A549 (cell line): ENCODE results near the gene ENTHD1. TPM values are rescaled to one million over a fixed set of nuclear protein-coding genes. Genes with fewer than 3 reads are reported as not detected.

ENCODE experiments used
- ATAC-seq, 2 experiments: fragments of 200-7000 bp in 1 of 2; fragments of >200 bp in 1 of 2; cut with Nextera tagmentation in 1 of 2; cut with Tn5 transposase in 1 of 2; 3 replicates each; pipeline versions ENCODE4 v1.8.0 to v1.9.1; 2018 to 2020; ENCODE audit warnings: mild to moderate bottlenecking in 1 of 2, moderate library complexity in 1 of 2
- CTCF ChIA-PET: fragments of 300-600 bp; sonication (Branson Sonifier 250); formaldehyde crosslinking; extraction: SDS; loops from one replicate; lab custom pipeline; 2021; ENCODE audit warnings: antibody characterized with exemption, inconsistent platforms; lab: Yijun Ruan, JAX
- POLR2A ChIA-PET: fragments of 350-600 bp; formaldehyde crosslinking; extraction: SDS; loops from one replicate; lab custom pipeline; 2021; ENCODE audit warnings: antibody characterized with exemption, inconsistent platforms; lab: Yijun Ruan, JAX
- DNase-seq, 2 experiments: peaks; one replicate each; pipeline versions ENCODE4 v3.0.0 to v3.0.0-alpha.2; 2011 to 2016; ENCODE audit warnings: low read depth in 1 of 2, low spot score in 1 of 2
- FAIRE-seq: peaks from 2 replicates; lab custom pipeline; 2011; peaks lifted over from hg19 to GRCh38; lab: Jason Lieb, UNC
- H3K27ac ChIP-seq, 2 experiments: fragments of >200 bp; sonication (Bioruptor Twin); formaldehyde crosslinking; 3 replicates each; pipeline ENCODE4 v1.5.1; 2016 to 2017
- H3K4me1 ChIP-seq: fragments of >200 bp; sonication (Bioruptor Twin); formaldehyde crosslinking; 3 replicates; pipeline ENCODE4 v1.6.1; 2016
- H3K4me2 ChIP-seq: fragments of >200 bp; sonication (Bioruptor Twin); formaldehyde crosslinking; 3 replicates; pipeline ENCODE4 v1.6.1; 2016
- H3K4me3 ChIP-seq: fragments of >200 bp; sonication (Bioruptor Twin); formaldehyde crosslinking; 3 replicates; pipeline ENCODE4 v1.5.1; 2016
- H3K9me3 ChIP-seq: fragments of >200 bp; sonication (Bioruptor Twin); formaldehyde crosslinking; 3 replicates; pipeline ENCODE4 v1.6.1; 2016
- BCL3 ChIP-seq: fragments of >200 bp; sonication (Bioruptor Twin); formaldehyde crosslinking; IDR thresholded peaks from 3 replicates; pipeline ENCODE4 v1.6.1; 2016
- BHLHE40 ChIP-seq: IDR thresholded peaks from 2 replicates; pipeline ENCODE4 v1.6.1; 2012; ENCODE audit warnings: low read depth, low read length, inconsistent platforms
- CBX2 ChIP-seq: fragments of 200-600 bp; sonication (generic); IDR thresholded peaks from 2 replicates; pipeline ENCODE4 v1.6.1; 2016; ENCODE audit warnings: low read depth, mild to moderate bottlenecking, borderline replicate concordance
- CBX8 ChIP-seq: fragments of 200-600 bp; sonication (generic); IDR thresholded peaks from 2 replicates; pipeline ENCODE4 v1.6.1; 2016
- CHD4 ChIP-seq: fragments of 200-600 bp; sonication (generic); IDR thresholded peaks from 2 replicates; pipeline ENCODE4 v1.6.1; 2016; ENCODE audit warnings: antibody characterized with exemption, mild to moderate bottlenecking, borderline replicate concordance
- CTCF ChIP-seq: fragments of >200 bp; sonication (Bioruptor Twin); formaldehyde crosslinking; IDR thresholded peaks from 3 replicates; pipeline ENCODE4 v1.5.1; 2016
- ELK1 ChIP-seq: fragments of 150-350 bp; IDR thresholded peaks from 2 replicates; pipeline ENCODE4 v1.6.1; 2014; ENCODE audit warnings: low read depth, mild to moderate bottlenecking, low read length
- ESRRA ChIP-seq: fragments of 150-350 bp; IDR thresholded peaks from 2 replicates; pipeline ENCODE4 v1.6.1; 2014; ENCODE audit warnings: mild to moderate bottlenecking, low read length, borderline replicate concordance
- FOSL2 ChIP-seq, 2 experiments: fragments of 450-650 bp in 1 of 2; fragments of >200 bp in 1 of 2; sonication (Bioruptor Twin) in 1 of 2; formaldehyde crosslinking; IDR thresholded peaks; 2 replicates each; pipeline versions ENCODE4 v1.5.0 to v1.6.1; 2016 to 2020; ENCODE audit warnings: mild to moderate bottlenecking in 1 of 2, moderate library complexity in 1 of 2
- FOXS1 ChIP-seq: fragments of 250-450 bp; sonication (Bioruptor Pico); IDR thresholded peaks from 2 replicates; pipeline ENCODE4 v1.5.0; 2020; ENCODE audit warnings: mild to moderate bottlenecking, moderate library complexity
- HES2 ChIP-seq: fragments of >200 bp; sonication (Bioruptor Twin); formaldehyde crosslinking; IDR thresholded peaks from 2 replicates; pipeline ENCODE4 v1.6.1; 2016
- HOXA7 ChIP-seq: fragments of 250-450 bp; sonication (Bioruptor Pico); IDR thresholded peaks from 2 replicates; pipeline ENCODE4 v1.5.0; 2020; ENCODE audit warnings: mild to moderate bottlenecking, moderate library complexity
- HOXB5 ChIP-seq: fragments of 250-450 bp; sonication (Bioruptor Pico); IDR thresholded peaks from 2 replicates; pipeline ENCODE4 v1.5.0; 2020; ENCODE audit warnings: mild to moderate bottlenecking, moderate library complexity
- JUN ChIP-seq, 2 experiments: fragments of >200 bp; sonication (Bioruptor Twin); formaldehyde crosslinking; IDR thresholded peaks; 2 replicates in 1 of 2; 3 replicates in 1 of 2; pipeline ENCODE4 v1.6.1; 2016 to 2017
- KDM1A ChIP-seq: fragments of 200-600 bp; sonication (generic); IDR thresholded peaks from 2 replicates; pipeline ENCODE4 v1.6.1; 2016; ENCODE audit warnings: low read depth, mild to moderate bottlenecking
- MYC ChIP-seq: IDR thresholded peaks from 2 replicates; pipeline ENCODE4 v1.6.1; 2012; ENCODE audit warnings: mild to moderate bottlenecking, inconsistent platforms, low read length, improper control_type of control experiment, borderline replicate concordance
- NPAS2 ChIP-seq: fragments of 250-450 bp; sonication (Bioruptor Pico); IDR thresholded peaks from 2 replicates; pipeline ENCODE4 v1.8.0; 2022; ENCODE audit warnings: mild to moderate bottlenecking, moderate library complexity, borderline replicate concordance
- PBX3 ChIP-seq: IDR thresholded peaks from 2 replicates; pipeline ENCODE4 v1.6.1; 2012
- POLR2A ChIP-seq: IDR thresholded peaks from 2 replicates; pipeline ENCODE4 v1.6.1; 2012; ENCODE audit warnings: mild to moderate bottlenecking, low read length
- RAD21 ChIP-seq, 2 experiments: fragments of >200 bp in 1 of 2; sonication (Bioruptor Twin) in 1 of 2; formaldehyde crosslinking in 1 of 2; IDR thresholded peaks in 1 of 2; conservative IDR thresholded peaks in 1 of 2; 2 replicates in 1 of 2; 3 replicates in 1 of 2; pipeline ENCODE4 v1.6.1; 2012 to 2018; ENCODE audit warnings: inconsistent platforms in 1 of 2
- RARB ChIP-seq: fragments of 250-450 bp; sonication (Bioruptor Pico); IDR thresholded peaks from 2 replicates; pipeline ENCODE4 v1.8.0; 2021; ENCODE audit warnings: mild to moderate bottlenecking, moderate library complexity
- REST ChIP-seq: fragments of 200-600 bp; sonication (generic); IDR thresholded peaks from 2 replicates; pipeline ENCODE4 v1.6.1; 2016; ENCODE audit warnings: antibody characterized with exemption, mild to moderate bottlenecking, moderate library complexity
- RFX5 ChIP-seq: fragments of 450-650 bp; IDR thresholded peaks from 2 replicates; pipeline ENCODE4 v1.7.1; 2014; ENCODE audit warnings: antibody characterized with exemption, mild to moderate bottlenecking, moderate library complexity
- USF2 ChIP-seq: fragments of 450-650 bp; IDR thresholded peaks from 2 replicates; pipeline ENCODE4 v1.6.1; 2014; ENCODE audit warnings: antibody characterized with exemption
- ZNF302 ChIP-seq: fragments of 250-450 bp; sonication (Bioruptor Pico); IDR thresholded peaks from 2 replicates; pipeline ENCODE4 v1.9.0; 2021; ENCODE audit warnings: inconsistent platforms, mild to moderate bottlenecking, moderate library complexity
- WGBS: methylation state at CpG from one replicate; pipeline ENCODE4 v1.1.6; 2017; ENCODE audit errors: missing lambda C conversion rate; 5-methylcytosine and 5-hydroxymethylcytosine counted together
- polyA plus RNA-seq, 4 experiments: library from polyadenylated mRNA; depleted of rRNA in 3 of 4; stranded (reverse); fragments of >200 nt; fragmentation: RNase III in 1 of 4; extraction: RNeasy Plus Mini Kit Qiagen cat#74134 plus additional on column Dnase treatment in 1 of 4; gene quantifications; 2 replicates in 3 of 4; 3 replicates in 1 of 4; pipeline ENCODE4 v1.2.3, GENCODE V29; 2011 to 2017

Gene ENTHD1
- polyA plus RNA-seq, 2 of the 4 experiments (the other 2 are of a cell fraction): not detected

GRCh38 chr22:39771486-39771885, 122.1 kb downstream of the ENTHD1 start:
- no peaks in the 10 kb centered on the region for H3K9me3 ChIP-seq
- no peaks in the 10 kb centered on the region for H3K4me1 ChIP-seq
- H3K4me2 ChIP-seq: no peak overlapping the region
- POLR2A ChIA-PET: no interaction called here
- 46% methylated on average over 2 of the region's 2 CpGs for WGBS
- no peak overlapping the region for H3K4me3 ChIP-seq
- CTCF ChIA-PET: interaction anchor here (1.2 to 1.5 kb wide), 2 partner anchors 154 to 253 kb away, joined by 3 read pairs; no protein-coding TSS in a partner anchor
- H3K27ac ChIP-seq: no peak overlapping the region
- no peak for ATAC-seq
- TF ChIP-seq NPAS2 (CRISPR knock-in tag): no peak
- TF ChIP-seq RARB (CRISPR knock-in tag): no peak
- no peak for TF ChIP-seq HOXB5 (CRISPR knock-in tag)
- no peak for TF ChIP-seq FOXS1 (CRISPR knock-in tag)
- TF ChIP-seq ESRRA: no peak
- no peak for TF ChIP-seq POLR2A
- no peak for TF ChIP-seq JUN (IDR thresholded peaks at IDR 0.05)
- TF ChIP-seq FOSL2 (IDR thresholded peaks at IDR 0.05): no peak
- TF ChIP-seq FOSL2 (CRISPR knock-in tag; IDR thresholded peaks at IDR 0.05): no peak
- no peak for TF ChIP-seq CBX2
- no peak for TF ChIP-seq KDM1A
- TF ChIP-seq PBX3: no peak
- TF ChIP-seq USF2: no peak
- no peak for TF ChIP-seq CHD4
- TF ChIP-seq HES2: no peak
- TF ChIP-seq REST: no peak
- no peak for TF ChIP-seq RAD21 (conservative IDR thresholded peaks at IDR 0.05 in 1 of 2, IDR thresholded peaks at IDR 0.05 in 1 of 2)
- TF ChIP-seq CBX8: no peak
- TF ChIP-seq ELK1: no peak
- no peak for TF ChIP-seq RFX5
- TF ChIP-seq, all 56 proteins: peak for 0
- no peak for DNase-seq
- FAIRE-seq: no peak

- no peak for DNase-seq
- FAIRE-seq: no peak
- H3K4me3 ChIP-seq: no peak overlapping the region
- ChIA-PET POLR2A (no interaction called here), CTCF (interaction anchor here (0.9 to 1.8 kb wide), 3 partner anchors 129 to 259 kb away, joined by 3 to 7 read pairs (median 3); no protein-coding TSS in a partner anchor)
- H3K4me2 ChIP-seq: no peak overlapping the region
- no peaks in the 10 kb centered on the region for H3K9me3 ChIP-seq
- no peaks in the 10 kb centered on the region for H3K4me1 ChIP-seq
- no peak for ATAC-seq
- 36% methylated on average over 2 of the region's 2 CpGs for WGBS
- H3K27ac ChIP-seq: no peak overlapping the region
- TF ChIP-seq BHLHE40: no peak
- no peak for TF ChIP-seq CBX8
- TF ChIP-seq ZNF302: no peak
- no peak for TF ChIP-seq BCL3
- TF ChIP-seq CTCF: no peak
- no peak for TF ChIP-seq HOXA7
- no peak for TF ChIP-seq MYC
These were observed 127.9 kb downstream of the ENTHD1 start for GRCh38 chr22:39765661-39766060.
